Subcutaneous abdominal adipose tissue (tissue), 5 donors: ENCODE measurements around the gene SEL1L2.
A peak's percentile ranks its signal among the peaks of the same experiment; 100 is the strongest.

Experiments used
- H3K27ac ChIP-seq: one replicate; pipeline ENCODE4 v1.7.0; 2013; ENCODE audit warnings: low read depth, mild to moderate bottlenecking, inconsistent platforms, low read length, moderate library complexity
- H3K27me3 ChIP-seq, 5 donors: one replicate each; pipeline ENCODE4 v1.7.0; 2013; ENCODE audit warnings: low read length in 5 of 5, inconsistent platforms in 1 of 5; ENCODE audit not compliant: control insufficient read depth in 5 of 5, insufficient read depth in 4 of 5
- H3K36me3 ChIP-seq, 5 donors: one replicate each; pipeline ENCODE4 v1.7.0; 2013; ENCODE audit warnings: low read length in 5 of 5; ENCODE audit not compliant: control insufficient read depth in 5 of 5, insufficient read depth in 5 of 5
- H3K4me1 ChIP-seq, 5 donors: one replicate each; pipeline ENCODE4 v1.7.0; 2013; ENCODE audit warnings: low read length in 5 of 5, mild to moderate bottlenecking in 3 of 5, moderate library complexity in 1 of 5; ENCODE audit not compliant: control insufficient read depth in 5 of 5, insufficient read depth in 5 of 5
- H3K4me3 ChIP-seq, 5 donors: one replicate each; pipeline ENCODE4 v1.7.0; 2013; ENCODE audit warnings: low read length in 5 of 5, low read depth in 1 of 5
- H3K9ac ChIP-seq, 5 donors: one replicate each; pipeline ENCODE4 v1.7.0; 2013; ENCODE audit warnings: low read length in 5 of 5, mild to moderate bottlenecking in 4 of 5, moderate library complexity in 3 of 5
- H3K9me3 ChIP-seq, 5 donors: one replicate each; pipeline ENCODE4 v1.7.0; 2013; ENCODE audit warnings: low read length in 5 of 5; ENCODE audit not compliant: control insufficient read depth in 5 of 5
- donor health status: healthy.
- donor health status: healthy.
- donor health status: healthy.
- donor health status: healthy.
- donor health status: healthy.

The SEL1L2 gene

DNA sequence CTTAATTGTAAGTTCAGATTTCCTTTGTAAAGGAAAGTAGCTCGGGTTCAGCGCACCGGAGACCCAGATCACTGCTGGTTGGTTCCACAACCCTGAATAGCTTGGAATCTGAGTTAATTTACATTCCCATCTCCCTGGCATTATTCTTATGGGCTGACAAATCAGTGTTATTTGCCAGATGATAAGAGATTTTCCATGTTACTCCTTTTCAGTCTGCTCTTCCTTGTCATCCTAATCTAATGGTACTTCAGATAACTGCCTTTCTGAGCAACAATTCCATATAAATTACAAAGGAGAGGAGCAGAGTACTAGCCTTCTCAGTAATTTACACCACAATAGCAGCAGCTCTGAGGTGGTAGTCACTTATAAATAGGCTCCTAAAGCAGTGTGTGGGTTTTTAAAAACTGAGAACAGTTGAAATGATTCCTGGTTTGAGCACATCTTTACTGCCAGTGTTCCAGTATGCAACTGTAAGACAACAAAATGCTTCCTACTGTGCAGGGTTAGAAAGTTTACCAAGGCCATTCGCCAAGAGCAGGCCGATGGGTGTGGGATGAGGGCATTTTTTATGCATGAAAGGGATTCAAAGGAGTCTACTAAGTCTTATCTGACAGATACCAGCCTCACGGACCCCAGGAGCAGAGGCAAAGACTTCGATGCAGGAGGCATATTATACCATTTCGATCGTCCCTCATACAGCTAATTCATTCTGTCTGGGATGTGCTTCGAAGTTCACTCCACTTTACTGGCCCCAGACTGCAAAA, 115.8 kb downstream of the SEL1L2 start:
- no peaks in the 10 kb centered on the region for H3K36me3 ChIP-seq
- no peaks in the 10 kb centered on the region for H3K9me3 ChIP-seq
- H3K27ac ChIP-seq = no peak overlapping the region
- no peak overlapping the region for H3K9ac ChIP-seq
- no peak overlapping the region for H3K4me3 ChIP-seq
- H3K27me3 ChIP-seq = no peaks in the 10 kb centered on the region
- H3K4me1 ChIP-seq = peaks cover 0 to 10% (median 0%) of the 10 kb centered on the region in 5 donors

DNA sequence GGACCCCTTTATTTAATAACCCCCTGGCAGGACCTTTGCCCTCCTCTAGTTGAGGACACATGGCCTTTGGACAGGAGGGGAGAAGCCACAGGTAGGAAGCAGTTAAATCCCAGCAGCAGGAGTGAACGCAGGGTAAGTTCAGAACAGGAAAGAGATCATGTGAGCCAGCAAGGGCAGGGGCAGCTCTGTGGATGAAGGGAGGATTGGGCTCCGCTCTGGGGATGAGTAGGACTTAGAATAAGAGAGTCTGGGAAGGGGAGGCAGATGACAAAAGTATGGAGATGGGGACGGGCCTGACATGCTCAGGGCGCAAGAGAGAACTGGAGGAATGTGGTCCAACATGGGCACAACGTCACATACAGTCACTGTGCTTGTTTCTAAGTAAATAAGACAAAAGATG, 116.6 kb downstream of the SEL1L2 start:
- no peaks in the 10 kb centered on the region for H3K36me3 ChIP-seq
- H3K27ac ChIP-seq = no peak overlapping the region
- H3K4me3 ChIP-seq = no peak overlapping the region
- peaks cover 1 to 18% (median 6%) of the 10 kb centered on the region in 5 donors for H3K4me1 ChIP-seq
- H3K9me3 ChIP-seq = no peaks in the 10 kb centered on the region
- no peak overlapping the region for H3K9ac ChIP-seq
- no peaks in the 10 kb centered on the region for H3K27me3 ChIP-seq

DNA sequence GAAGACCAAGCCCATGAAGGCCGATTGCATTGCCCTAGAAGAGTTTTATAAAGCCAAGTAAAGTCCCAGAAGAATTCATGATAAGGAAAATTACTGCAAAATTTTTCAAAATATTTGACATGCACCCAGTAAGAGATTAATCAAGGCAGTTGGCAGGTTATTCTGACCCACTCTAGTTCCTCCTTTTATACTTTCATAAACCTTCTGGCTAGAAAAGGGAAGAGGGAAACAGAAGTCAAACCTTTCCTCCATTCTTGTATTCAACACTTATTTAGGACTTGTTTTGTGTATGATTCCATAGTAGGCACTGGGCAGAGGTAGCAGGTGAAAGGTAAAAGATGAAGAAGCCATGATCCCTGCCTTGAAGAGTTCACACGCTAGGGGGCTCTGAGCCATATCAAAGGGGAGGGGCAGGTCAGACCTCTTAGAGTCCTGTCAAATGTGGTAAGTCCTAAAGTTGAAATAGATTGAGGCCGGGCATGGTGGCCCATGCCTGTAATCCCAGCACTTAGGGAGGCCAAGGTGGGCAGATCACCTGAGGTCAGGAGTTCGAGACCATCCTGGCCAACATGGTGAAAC, 120.2 kb downstream of the SEL1L2 start:
- peaks cover 8 to 44% (median 25%) of the 10 kb centered on the region in 5 donors for H3K4me1 ChIP-seq
- H3K4me3 ChIP-seq = no peak overlapping the region
- H3K27me3 ChIP-seq = no peaks in the 10 kb centered on the region
- peak overlapping the region in 1 of 5 donors; percentile 18 for H3K9ac ChIP-seq
- no peaks in the 10 kb centered on the region for H3K36me3 ChIP-seq
- H3K9me3 ChIP-seq = no peaks in the 10 kb centered on the region
- peak overlapping the region; percentile 73 for H3K27ac ChIP-seq

DNA sequence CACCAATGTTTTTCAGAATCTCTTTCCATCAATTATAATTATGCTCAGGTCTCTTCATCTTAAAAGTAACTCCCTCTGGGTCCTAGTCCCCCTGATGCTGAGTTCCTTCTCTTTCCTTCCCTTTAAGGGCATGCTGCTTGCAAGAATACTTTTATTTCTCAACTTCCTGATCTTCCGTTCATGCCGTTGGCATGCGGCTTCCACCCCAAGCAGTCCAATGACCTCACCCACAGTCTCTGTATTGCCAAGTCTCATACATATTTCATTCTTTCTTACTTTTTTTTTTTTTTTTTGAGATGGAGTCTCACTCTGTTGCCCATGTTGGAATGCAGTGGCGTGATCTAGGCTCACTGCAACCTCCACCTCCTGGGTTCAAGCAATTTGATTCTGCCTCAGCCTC, 122.1 kb downstream of the SEL1L2 start:
- no peaks in the 10 kb centered on the region for H3K9me3 ChIP-seq
- H3K4me3 ChIP-seq = no peak overlapping the region
- H3K9ac ChIP-seq = no peak overlapping the region
- no peaks in the 10 kb centered on the region for H3K36me3 ChIP-seq
- H3K27ac ChIP-seq = peak overlapping the region; percentile 68
- no peaks in the 10 kb centered on the region for H3K27me3 ChIP-seq
- peaks cover 8 to 47% (median 25%) of the 10 kb centered on the region in 5 donors for H3K4me1 ChIP-seq

DNA sequence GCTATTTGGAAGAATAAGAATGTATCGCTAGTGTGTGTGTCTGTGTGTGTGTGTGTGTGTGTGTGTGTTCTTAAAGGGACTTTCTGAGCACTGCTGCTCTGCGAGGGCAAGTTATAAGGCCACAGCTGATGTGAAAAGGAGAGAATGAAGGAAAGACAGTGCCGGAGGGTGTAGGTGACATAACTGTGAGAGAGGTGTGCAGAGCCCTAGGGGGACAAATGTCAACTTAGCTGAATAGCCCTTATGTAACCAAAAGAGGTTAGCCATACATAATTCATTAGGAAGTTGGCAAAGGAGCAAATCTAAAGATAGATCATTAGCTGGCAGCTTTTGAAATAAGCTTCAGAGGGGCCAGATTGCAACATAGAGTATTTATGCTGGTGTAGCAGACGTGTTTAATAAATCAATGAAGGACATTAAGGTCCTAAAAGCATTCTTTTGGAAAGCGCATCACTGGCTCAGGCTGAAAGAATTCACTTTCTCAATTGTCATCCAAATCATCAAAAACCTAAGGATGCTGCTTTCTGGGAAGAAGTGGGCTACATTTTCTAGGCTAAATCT, 124.5 kb downstream of the SEL1L2 start:
- Histone ChIP-seq H3K27ac (peak overlapping the region; percentile 46), H3K9ac (no peak overlapping the region), H3K4me1 (peaks cover 8 to 47% (median 25%) of the 10 kb centered on the region in 5 donors), H3K9me3 (no peaks in the 10 kb centered on the region), H3K36me3 (no peaks in the 10 kb centered on the region), H3K4me3 (no peak overlapping the region), H3K27me3 (no peaks in the 10 kb centered on the region)

DNA sequence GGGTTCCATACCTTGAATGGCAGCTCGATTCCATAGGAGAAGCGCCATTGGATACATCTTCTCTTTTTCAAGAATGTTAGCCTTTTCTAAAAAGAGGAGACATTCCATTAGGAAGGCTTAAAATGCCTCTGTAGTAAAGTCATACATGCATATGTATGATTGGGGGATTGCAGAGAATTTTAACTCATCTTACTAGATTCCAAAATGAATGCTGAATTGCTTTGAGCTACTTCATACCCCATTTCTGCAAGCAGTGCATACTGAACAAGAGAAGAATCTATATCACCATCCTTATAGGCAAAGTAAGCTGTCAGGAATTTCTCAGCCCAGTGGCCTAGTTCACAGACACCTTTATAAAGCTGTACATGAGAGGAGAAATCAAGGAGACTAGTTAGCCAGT, 125.3 kb downstream of the SEL1L2 start:
- H3K4me3 ChIP-seq = no peak overlapping the region
- peak overlapping the region; percentile 46 for H3K27ac ChIP-seq
- H3K9ac ChIP-seq = no peak overlapping the region
- H3K27me3 ChIP-seq = no peaks in the 10 kb centered on the region
- H3K36me3 ChIP-seq = no peaks in the 10 kb centered on the region
- H3K9me3 ChIP-seq = no peaks in the 10 kb centered on the region
- peaks cover 8 to 43% (median 25%) of the 10 kb centered on the region in 5 donors for H3K4me1 ChIP-seq

DNA sequence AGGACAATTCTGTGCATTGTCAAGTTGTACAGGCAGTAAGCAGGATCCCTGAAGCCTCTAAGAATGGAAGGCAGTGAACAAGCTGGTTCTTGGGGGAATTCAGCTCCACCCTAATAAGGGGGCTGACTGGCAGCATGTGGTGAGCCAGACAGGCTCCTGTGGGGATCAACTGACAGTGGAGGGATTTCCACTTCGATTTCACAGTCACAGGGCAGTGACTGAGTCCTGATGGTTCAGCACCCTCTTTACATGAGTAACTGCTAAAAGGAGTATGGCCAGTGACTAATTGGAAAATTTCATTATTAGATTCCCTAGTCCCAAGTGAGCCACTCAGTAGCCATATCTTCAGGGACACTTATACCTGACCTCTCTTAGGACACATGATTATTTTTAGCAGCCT, 127.2 kb downstream of the SEL1L2 start:
- no peaks in the 10 kb centered on the region for H3K9me3 ChIP-seq
- no peak overlapping the region for H3K9ac ChIP-seq
- H3K27me3 ChIP-seq = no peaks in the 10 kb centered on the region
- no peaks in the 10 kb centered on the region for H3K36me3 ChIP-seq
- no peak overlapping the region for H3K27ac ChIP-seq
- no peak overlapping the region for H3K4me3 ChIP-seq
- H3K4me1 ChIP-seq = peaks cover 7 to 24% (median 15%) of the 10 kb centered on the region in 5 donors

DNA sequence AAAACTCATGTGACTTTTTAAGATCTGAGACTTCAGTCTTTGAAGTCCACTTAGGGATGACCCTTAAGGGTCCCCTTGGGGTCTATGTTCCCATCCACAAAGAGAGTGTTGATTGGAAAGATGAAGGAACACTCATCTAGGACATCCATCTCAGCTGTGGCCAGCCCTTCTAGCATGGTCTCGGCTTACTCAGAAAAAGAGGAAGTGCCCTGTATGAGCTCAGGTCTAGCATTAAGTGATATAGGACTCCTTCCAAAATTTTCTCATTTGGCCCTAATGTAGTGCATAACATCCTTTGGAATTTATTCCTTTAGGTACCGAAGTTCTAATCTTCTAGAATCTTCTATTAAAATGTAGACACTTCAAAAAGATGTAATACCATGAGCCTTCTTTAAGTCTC, 128.2 kb downstream of the SEL1L2 start:
- Histone ChIP-seq H3K27ac (no peak overlapping the region), H3K36me3 (no peaks in the 10 kb centered on the region), H3K9ac (no peak overlapping the region), H3K27me3 (no peaks in the 10 kb centered on the region), H3K9me3 (no peaks in the 10 kb centered on the region), H3K4me1 (peaks cover 7 to 26% (median 16%) of the 10 kb centered on the region in 5 donors), H3K4me3 (no peak overlapping the region)

DNA sequence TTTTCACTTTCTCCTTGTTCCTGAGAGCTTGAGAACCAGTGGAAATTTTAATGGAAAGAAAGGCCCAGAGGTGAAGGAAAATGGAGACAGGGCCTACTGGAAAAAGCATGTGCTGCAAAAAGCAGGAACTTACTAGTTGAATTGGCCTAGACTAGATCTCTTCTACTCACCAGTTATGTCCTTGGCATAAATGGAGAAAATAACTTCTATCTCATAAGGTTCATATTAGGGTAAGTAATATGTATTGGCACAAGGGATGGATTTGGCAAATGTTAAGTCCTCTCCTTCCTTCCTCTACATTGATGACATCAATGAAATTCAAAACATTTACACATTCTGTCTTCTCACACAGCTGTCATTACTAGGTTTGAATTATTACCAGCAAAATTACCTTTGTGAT, 131.5 kb downstream of the SEL1L2 start:
- Histone ChIP-seq H3K9me3 (no peaks in the 10 kb centered on the region), H3K27ac (no peak overlapping the region), H3K36me3 (no peaks in the 10 kb centered on the region), H3K27me3 (no peaks in the 10 kb centered on the region), H3K9ac (no peak overlapping the region), H3K4me3 (no peak overlapping the region), H3K4me1 (peaks cover 0 to 12% (median 0%) of the 10 kb centered on the region in 5 donors)

DNA sequence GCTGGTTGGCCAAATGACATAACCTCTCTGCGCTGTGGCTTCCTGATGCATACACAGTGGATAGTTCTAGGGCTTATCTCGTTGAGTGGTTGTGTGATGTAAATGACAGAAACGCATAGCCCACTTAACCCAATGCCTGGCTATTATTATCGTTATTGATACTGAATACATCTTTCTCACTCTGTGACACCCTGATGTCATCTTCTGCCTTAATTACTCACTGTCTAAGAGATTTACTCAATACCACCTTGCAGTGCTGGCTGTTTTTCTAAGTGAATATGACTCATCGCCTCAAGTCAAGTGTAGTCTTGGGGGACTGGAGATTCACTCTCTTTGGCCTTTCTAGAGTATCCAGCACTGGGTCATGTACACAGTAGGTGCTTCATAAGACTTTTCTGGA, 132.0 kb downstream of the SEL1L2 start:
- H3K4me1 ChIP-seq = peaks cover 0 to 12% (median 0%) of the 10 kb centered on the region in 5 donors
- no peak overlapping the region for H3K9ac ChIP-seq
- no peaks in the 10 kb centered on the region for H3K36me3 ChIP-seq
- no peak overlapping the region for H3K4me3 ChIP-seq
- H3K27me3 ChIP-seq = no peaks in the 10 kb centered on the region
- H3K27ac ChIP-seq = no peak overlapping the region
- no peaks in the 10 kb centered on the region for H3K9me3 ChIP-seq
